Sigmoid colon (tissue), 4 donors: Measurements from ENCODE around the gene FYN.

Experiments used
- EP300 ChIP-seq, 4 donors: sonication (generic); formaldehyde crosslinking; IDR thresholded peaks; one replicate each; pipeline ENCODE4 v1.6.1; 2017; ENCODE audit warnings: antibody characterized with exemption in 4 of 4
- POLR2A ChIP-seq, 2 donors: fragments of 450-650 bp; IDR thresholded peaks; one replicate each; pipeline ENCODE4 v1.6.1; 2016; ENCODE audit warnings: antibody characterized with exemption in 2 of 2, mild to moderate bottlenecking in 2 of 2, moderate library complexity in 2 of 2
- POLR2AphosphoS5 ChIP-seq, 4 donors: sonication (generic); formaldehyde crosslinking; IDR thresholded peaks; one replicate each; pipeline ENCODE4 v1.6.1; 2017; ENCODE audit warnings: antibody characterized with exemption in 4 of 4
- TF ChIP-seq, protein P1 (sequence below), 4 experiments: fragments of 450-650 bp in 3 of 4; fragments of 200-600 bp in 1 of 4; IDR thresholded peaks; one replicate each; pipeline ENCODE4 v1.5.1; 2016 to 2019; ENCODE audit warnings: antibody characterized with exemption in 4 of 4, mild to moderate bottlenecking in 3 of 4, moderate library complexity in 2 of 4

DNA sequence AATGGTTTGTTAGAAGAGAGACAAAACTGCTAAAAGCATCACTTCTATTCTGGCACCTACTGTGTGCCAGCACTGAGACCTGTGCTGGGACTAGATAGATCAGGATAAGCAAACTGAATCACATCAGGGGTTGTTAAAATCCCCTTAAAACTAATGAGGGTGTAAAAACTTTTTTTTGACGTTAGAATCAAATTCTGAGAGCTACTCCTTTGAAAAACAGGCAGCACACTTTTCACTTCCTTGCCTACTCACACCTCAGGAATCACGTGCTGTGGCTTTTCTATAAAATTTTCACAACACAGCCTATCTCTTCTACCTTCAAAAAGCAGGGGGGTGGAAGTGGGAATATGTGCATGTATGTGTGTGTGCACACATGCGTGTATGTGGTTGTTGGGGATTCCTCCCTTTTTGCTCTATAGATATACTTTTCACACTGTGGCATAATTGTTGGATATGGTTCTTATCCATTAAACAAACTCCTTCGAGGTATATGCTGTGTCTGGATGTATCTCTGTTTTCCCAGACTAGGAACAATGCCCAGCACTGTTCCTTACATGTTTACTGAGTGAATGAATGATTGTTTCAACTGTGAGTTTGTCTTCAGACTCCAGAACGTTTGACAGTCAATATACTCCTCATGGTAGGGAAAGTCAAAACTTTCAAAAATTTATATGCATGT lies 105.4 kb downstream of the FYN start:
- TF ChIP-seq POLR2AphosphoS5 (IDR thresholded peaks at IDR 0.05), result no peak
- TF ChIP-seq, protein P1, sequence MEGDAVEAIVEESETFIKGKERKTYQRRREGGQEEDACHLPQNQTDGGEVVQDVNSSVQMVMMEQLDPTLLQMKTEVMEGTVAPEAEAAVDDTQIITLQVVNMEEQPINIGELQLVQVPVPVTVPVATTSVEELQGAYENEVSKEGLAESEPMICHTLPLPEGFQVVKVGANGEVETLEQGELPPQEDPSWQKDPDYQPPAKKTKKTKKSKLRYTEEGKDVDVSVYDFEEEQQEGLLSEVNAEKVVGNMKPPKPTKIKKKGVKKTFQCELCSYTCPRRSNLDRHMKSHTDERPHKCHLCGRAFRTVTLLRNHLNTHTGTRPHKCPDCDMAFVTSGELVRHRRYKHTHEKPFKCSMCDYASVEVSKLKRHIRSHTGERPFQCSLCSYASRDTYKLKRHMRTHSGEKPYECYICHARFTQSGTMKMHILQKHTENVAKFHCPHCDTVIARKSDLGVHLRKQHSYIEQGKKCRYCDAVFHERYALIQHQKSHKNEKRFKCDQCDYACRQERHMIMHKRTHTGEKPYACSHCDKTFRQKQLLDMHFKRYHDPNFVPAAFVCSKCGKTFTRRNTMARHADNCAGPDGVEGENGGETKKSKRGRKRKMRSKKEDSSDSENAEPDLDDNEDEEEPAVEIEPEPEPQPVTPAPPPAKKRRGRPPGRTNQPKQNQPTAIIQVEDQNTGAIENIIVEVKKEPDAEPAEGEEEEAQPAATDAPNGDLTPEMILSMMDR (IDR thresholded peaks at IDR 0.05), result no peak
- TF ChIP-seq POLR2A (IDR thresholded peaks at IDR 0.05), result no peak
- TF ChIP-seq EP300 (IDR thresholded peaks at IDR 0.05), result no peak
